Keratinocyte (primary cell): Measurements from ENCODE around the gene ERFL.

Source experiments
- EZH2 ChIP-seq: IDR thresholded peaks from one replicate; pipeline ENCODE4 v1.6.1; 2012; ENCODE audit warnings: inconsistent platforms, mild to moderate bottlenecking, low read length, moderate library complexity
- TF ChIP-seq, protein P1 (sequence below), 3 experiments: IDR thresholded peaks in 1 of 3; conservative IDR thresholded peaks in 1 of 3; optimal IDR thresholded peaks in 1 of 3; 2 replicates in 2 of 3; 3 replicates in 1 of 3; pipeline versions ENCODE3 to v1.5.1; 2011; ENCODE audit warnings: low read length in 3 of 3, mild to moderate bottlenecking in 3 of 3, moderate library complexity in 2 of 3, control low read depth in 1 of 3, inconsistent platforms in 1 of 3; ENCODE audit not compliant: insufficient read depth in 2 of 3; ENCODE audit errors: extremely low read depth in 1 of 3

DNA sequence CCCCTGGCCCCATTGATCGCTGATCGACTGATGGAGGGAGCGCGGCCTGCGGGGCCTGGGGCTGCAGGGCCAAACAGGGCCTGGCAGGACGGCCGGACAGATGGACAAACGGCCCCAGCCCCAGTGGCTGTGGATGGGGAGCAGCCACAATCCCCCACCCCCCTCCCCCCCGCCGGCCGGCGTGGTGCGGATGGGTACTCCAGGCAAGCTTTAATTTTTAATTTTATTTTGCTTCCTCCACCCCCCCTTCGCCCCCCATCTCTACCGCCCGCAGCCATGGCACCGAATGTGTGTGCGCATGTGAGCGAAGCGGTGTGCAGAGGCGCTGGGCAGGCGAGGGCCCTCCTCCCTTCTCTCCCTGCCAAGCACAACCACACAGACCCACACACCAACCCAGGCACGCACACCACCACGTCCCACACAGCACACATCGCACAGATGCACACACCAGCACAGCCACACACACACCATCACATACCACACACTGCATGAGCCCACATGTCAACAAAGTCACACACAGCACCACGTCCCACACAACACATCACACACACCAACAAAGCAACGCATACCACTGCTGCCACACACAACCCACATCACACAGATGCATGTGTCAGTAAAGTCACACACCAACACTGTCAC, 12.4 kb downstream of the ERFL start:
- TF ChIP-seq, protein P1, sequence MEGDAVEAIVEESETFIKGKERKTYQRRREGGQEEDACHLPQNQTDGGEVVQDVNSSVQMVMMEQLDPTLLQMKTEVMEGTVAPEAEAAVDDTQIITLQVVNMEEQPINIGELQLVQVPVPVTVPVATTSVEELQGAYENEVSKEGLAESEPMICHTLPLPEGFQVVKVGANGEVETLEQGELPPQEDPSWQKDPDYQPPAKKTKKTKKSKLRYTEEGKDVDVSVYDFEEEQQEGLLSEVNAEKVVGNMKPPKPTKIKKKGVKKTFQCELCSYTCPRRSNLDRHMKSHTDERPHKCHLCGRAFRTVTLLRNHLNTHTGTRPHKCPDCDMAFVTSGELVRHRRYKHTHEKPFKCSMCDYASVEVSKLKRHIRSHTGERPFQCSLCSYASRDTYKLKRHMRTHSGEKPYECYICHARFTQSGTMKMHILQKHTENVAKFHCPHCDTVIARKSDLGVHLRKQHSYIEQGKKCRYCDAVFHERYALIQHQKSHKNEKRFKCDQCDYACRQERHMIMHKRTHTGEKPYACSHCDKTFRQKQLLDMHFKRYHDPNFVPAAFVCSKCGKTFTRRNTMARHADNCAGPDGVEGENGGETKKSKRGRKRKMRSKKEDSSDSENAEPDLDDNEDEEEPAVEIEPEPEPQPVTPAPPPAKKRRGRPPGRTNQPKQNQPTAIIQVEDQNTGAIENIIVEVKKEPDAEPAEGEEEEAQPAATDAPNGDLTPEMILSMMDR (optimal IDR thresholded peaks at IDR 0.05 in 1 of 3, IDR thresholded peaks at IDR 0.05 in 1 of 3, conservative IDR thresholded peaks at IDR 0.05 in 1 of 3; ENCODE audit: extremely low read depth in 1 of 3, insufficient read depth in 2 of 3, low read length in 3 of 3) = no peak
- TF ChIP-seq EZH2 = no peak
